Measurements from ENCODE around the gene POU6F1.

Gene POU6F1

GRCh38 chr12:51198568-51199365 lies 19.1 kb downstream of the POU6F1 start (continued):
- TF ChIP-seq MZF1 (tag by site-specific recombination; IDR thresholded peaks at IDR 0.05; ENCODE audit: borderline replicate concordance) (no peak), ZNF292 (tag by site-specific recombination; IDR thresholded peaks at IDR 0.05; ENCODE audit: borderline replicate concordance, low read depth) (no peak), KLF7 (tag by site-specific recombination; IDR thresholded peaks at IDR 0.05; ENCODE audit: borderline replicate concordance) (no peak), PRDM4 (tag by site-specific recombination; IDR thresholded peaks at IDR 0.05) (no peak), IKZF3 (tag by site-specific recombination; IDR thresholded peaks at IDR 0.05) (no peak), TRIM28 (IDR thresholded peaks at IDR 0.05; ENCODE audit: borderline replicate concordance, low read length) (no peak)

- Histone ChIP-seq H3K36me3 (ENCODE audit: control insufficient read depth in 2 of 2, insufficient read depth in 1 of 2, low read length in 2 of 2) (no peaks in the 10 kb centered on the region; a peak in 1 of 3 replicates), H3K27ac (ENCODE audit: extremely low read depth, low read depth, low read length) (no peak overlapping the region), H3K4me3 (ENCODE audit: low read depth, low read length) (no peak overlapping the region), H3K4me1 (ENCODE audit: control insufficient read depth, insufficient read depth, low read length) (no peaks in the 10 kb centered on the region), H3K9me3 (ENCODE audit: control insufficient read depth, insufficient read depth, low read depth, low read length) (no peaks in the 10 kb centered on the region)
- ChIA-PET CTCF (interaction anchor here (0.6 kb wide), 1 partner anchor 24 kb away, joined by 6 read pairs; no protein-coding TSS in a partner anchor), POLR2A (no interaction called here)
- TF ChIP-seq ZSCAN16 (tag by site-specific recombination; IDR thresholded peaks at IDR 0.05): no peak
Measured at GRCh38 chr12:51197736-51198567, 19.9 kb downstream of the POU6F1 start.

GRCh38 chr12:51196547-51196946 lies 21.3 kb downstream of the POU6F1 start:
- H3K4me1 ChIP-seq (ENCODE audit: control insufficient read depth, insufficient read depth, low read length): no peaks in the 10 kb centered on the region
- POLR2A ChIA-PET: no interaction called here
- H3K4me3 ChIP-seq (ENCODE audit: low read depth, low read length): no peak overlapping the region
- no peak overlapping the region for H3K27ac ChIP-seq (ENCODE audit: extremely low read depth, low read depth, low read length)
- TF ChIP-seq ZNF214 (tag by site-specific recombination; IDR thresholded peaks at IDR 0.05; ENCODE audit: borderline replicate concordance) (no peak), ZNF654 (tag by site-specific recombination; IDR thresholded peaks at IDR 0.05; ENCODE audit: low read depth) (no peak)
- CTCF ChIA-PET: interaction anchor here (0.6 kb wide), 1 partner anchor 155 kb away, joined by 3 read pairs; no protein-coding TSS in a partner anchor
- no peaks in the 10 kb centered on the region for H3K9me3 ChIP-seq (ENCODE audit: control insufficient read depth, insufficient read depth, low read depth, low read length)
- no peaks in the 10 kb centered on the region; a peak in 1 of 3 replicates for H3K36me3 ChIP-seq (ENCODE audit: control insufficient read depth in 2 of 2, insufficient read depth in 1 of 2, low read length in 2 of 2)

GRCh38 chr12:51195841-51196240 lies 22.0 kb downstream of the POU6F1 start:
- peaks cover 0 to 6% of the 10 kb centered on the region in 2 experiments; a peak in 2 of 3 replicates for H3K36me3 ChIP-seq (ENCODE audit: control insufficient read depth in 2 of 2, insufficient read depth in 1 of 2, low read length in 2 of 2)
- H3K9me3 ChIP-seq (ENCODE audit: control insufficient read depth, insufficient read depth, low read depth, low read length): no peaks in the 10 kb centered on the region
- H3K4me1 ChIP-seq (ENCODE audit: control insufficient read depth, insufficient read depth, low read length): no peaks in the 10 kb centered on the region
- CTCF ChIA-PET: interaction anchor here (0.8 kb wide), 1 partner anchor 67 kb away, joined by 3 read pairs; no protein-coding TSS in a partner anchor
- H3K27ac ChIP-seq (ENCODE audit: extremely low read depth, low read depth, low read length): no peak overlapping the region
- POLR2A ChIA-PET: no interaction called here
- no peak overlapping the region for H3K4me3 ChIP-seq (ENCODE audit: low read depth, low read length)
- TF ChIP-seq ZNF777 (tag by site-specific recombination; IDR thresholded peaks at IDR 0.05; ENCODE audit: borderline replicate concordance) (no peak), ZBTB48 (tag by site-specific recombination; IDR thresholded peaks at IDR 0.05) (no peak), PRDM10 (tag by site-specific recombination; IDR thresholded peaks at IDR 0.05) (no peak), ZNF2 (tag by site-specific recombination; IDR thresholded peaks at IDR 0.05) (no peak)

Measured in HEK293 (cell line).